ENCODE measurements around the gene MRPL47.

MRPL47 gene

DNA sequence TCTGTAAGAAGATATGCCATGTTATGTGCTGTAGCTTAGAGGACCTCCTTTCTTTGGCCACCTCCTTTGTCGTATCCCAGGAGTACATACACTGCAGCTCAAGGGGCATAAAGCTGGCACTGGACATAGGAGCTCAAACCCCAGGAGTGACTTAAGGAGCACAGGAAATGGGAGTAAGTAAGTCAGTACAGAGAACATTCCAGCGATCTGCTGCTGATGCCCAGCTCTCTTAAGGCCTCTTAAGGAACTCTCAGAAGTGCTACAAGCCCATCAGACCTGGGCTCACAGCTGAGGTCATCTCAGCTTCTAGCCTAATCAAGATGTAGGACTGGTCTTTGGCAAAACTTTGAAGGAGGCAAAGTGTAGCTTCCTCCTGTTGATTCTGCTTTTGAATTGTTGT is 63.3 kb downstream of the MRPL47 start:
- no peak for DNase-seq (ENCODE audit: low read depth)
- TF ChIP-seq, protein P1, sequence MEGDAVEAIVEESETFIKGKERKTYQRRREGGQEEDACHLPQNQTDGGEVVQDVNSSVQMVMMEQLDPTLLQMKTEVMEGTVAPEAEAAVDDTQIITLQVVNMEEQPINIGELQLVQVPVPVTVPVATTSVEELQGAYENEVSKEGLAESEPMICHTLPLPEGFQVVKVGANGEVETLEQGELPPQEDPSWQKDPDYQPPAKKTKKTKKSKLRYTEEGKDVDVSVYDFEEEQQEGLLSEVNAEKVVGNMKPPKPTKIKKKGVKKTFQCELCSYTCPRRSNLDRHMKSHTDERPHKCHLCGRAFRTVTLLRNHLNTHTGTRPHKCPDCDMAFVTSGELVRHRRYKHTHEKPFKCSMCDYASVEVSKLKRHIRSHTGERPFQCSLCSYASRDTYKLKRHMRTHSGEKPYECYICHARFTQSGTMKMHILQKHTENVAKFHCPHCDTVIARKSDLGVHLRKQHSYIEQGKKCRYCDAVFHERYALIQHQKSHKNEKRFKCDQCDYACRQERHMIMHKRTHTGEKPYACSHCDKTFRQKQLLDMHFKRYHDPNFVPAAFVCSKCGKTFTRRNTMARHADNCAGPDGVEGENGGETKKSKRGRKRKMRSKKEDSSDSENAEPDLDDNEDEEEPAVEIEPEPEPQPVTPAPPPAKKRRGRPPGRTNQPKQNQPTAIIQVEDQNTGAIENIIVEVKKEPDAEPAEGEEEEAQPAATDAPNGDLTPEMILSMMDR (conservative IDR thresholded peaks at IDR 0.05; ENCODE audit: low read length), result no peak
- H3K4me3 ChIP-seq (ENCODE audit: low read length), result no peak overlapping the region
